Measurements from ENCODE around the gene EPB41L1.

EPB41L1 gene

DNA sequence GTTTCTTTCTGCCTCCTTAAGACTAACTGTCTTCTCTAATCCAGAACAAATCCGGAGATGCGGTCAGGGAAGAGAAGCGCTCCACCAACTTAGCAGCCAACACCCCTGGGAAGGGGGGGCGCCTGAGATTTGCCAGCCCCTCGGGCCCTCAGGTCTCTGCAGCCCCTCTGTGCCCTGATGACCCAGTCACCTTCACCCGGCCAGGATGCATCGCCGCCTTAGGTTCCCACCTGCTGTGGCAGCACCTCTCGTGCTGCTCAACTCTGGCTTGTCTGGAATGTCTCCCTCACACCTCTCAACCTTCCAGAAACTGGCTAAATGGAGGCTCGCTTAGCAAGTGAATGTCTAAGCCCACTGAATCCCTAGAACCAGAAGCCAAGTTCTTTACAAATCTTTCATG is 53.7 kb downstream of the EPB41L1 start:
- peaks cover 14% of the 10 kb centered on the region for H3K36me3 ChIP-seq (ENCODE audit: control insufficient read depth, insufficient read depth, low read length)
- no peaks in the 10 kb centered on the region for H3K4me1 ChIP-seq (ENCODE audit: control insufficient read depth, insufficient read depth, low read length, poor library complexity, severe bottlenecking)
- WGBS, 2 experiments (ENCODE audit: insufficient coverage in 2 of 2) = 86 to 100% methylated on average over 5 to 7 of the region's 10 CpGs
- H3K27ac ChIP-seq (ENCODE audit: low read depth, low read length, severe bottlenecking) = no peak overlapping the region
- H3K9me3 ChIP-seq (ENCODE audit: control insufficient read depth, low read length) = no peaks in the 10 kb centered on the region
- no peak overlapping the region for H3K4me3 ChIP-seq (ENCODE audit: extremely low read depth, insufficient read depth, low read length, poor library complexity, severe bottlenecking)

DNA sequence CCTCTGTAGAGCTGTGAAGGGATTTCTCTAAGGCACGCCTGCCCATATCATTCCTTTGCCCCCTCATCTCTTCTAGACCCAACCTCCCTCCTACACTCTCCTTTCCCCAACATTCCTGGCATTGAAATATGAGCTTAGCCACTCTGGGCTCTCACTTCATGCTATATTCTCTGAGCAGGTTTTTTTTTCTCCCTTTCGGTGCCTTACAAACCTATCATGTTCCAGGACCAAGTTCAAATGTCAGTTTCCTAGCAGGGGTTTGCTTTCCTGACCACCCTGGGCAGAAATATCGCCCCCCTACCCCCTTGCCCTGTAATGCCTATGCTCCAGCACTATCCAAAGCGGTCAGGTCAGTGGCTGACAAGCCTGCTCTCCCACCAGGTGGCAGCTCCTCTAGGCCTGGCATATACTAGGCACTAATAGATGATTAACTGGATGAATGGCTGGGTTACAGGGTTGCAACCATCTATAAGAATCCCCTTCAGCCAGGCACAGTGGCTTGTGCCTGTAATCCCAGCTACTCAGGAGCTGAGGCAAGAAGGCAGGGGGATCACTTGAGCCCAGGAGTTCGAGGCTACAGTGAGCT is 56.0 kb downstream of the EPB41L1 start:
- Histone ChIP-seq H3K4me3 (ENCODE audit: extremely low read depth, insufficient read depth, low read length, poor library complexity, severe bottlenecking) (no peak overlapping the region), H3K9me3 (ENCODE audit: control insufficient read depth, low read length) (no peaks in the 10 kb centered on the region), H3K27ac (ENCODE audit: low read depth, low read length, severe bottlenecking) (no peak overlapping the region), H3K36me3 (ENCODE audit: control insufficient read depth, insufficient read depth, low read length) (peaks cover 14% of the 10 kb centered on the region), H3K4me1 (ENCODE audit: control insufficient read depth, insufficient read depth, low read length, poor library complexity, severe bottlenecking) (no peaks in the 10 kb centered on the region)
- WGBS, 2 experiments (ENCODE audit: insufficient coverage in 2 of 2) = 89 to 100% methylated on average over 3 to 4 of the region's 5 CpGs

DNA sequence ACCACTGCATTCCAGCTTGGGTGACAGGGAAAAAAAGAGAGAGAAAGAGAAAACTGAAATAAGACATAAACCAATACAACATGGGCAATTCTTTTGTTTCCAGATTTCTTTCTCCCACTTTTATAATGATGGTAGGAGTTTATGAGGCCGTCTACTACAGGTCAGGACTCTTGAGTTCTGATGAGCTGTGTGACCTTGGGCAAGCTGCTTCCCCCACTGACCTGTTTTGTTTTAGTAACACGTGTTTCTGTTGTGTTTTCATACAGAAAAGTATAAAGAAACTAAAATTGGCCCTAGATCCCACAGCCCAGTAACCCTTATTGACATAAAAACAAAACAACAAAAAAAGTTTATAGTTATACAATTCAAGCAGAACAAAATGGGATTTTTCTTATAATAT is 58.8 kb downstream of the EPB41L1 start:
- no peak overlapping the region for H3K4me3 ChIP-seq (ENCODE audit: extremely low read depth, insufficient read depth, low read length, poor library complexity, severe bottlenecking)
- H3K9me3 ChIP-seq (ENCODE audit: control insufficient read depth, low read length) = no peaks in the 10 kb centered on the region
- H3K4me1 ChIP-seq (ENCODE audit: control insufficient read depth, insufficient read depth, low read length, poor library complexity, severe bottlenecking) = no peaks in the 10 kb centered on the region
- WGBS, 2 experiments (ENCODE audit: insufficient coverage in 2 of 2) = no CpG with 5 or more reads among the region's 2 CpGs
- H3K27ac ChIP-seq (ENCODE audit: low read depth, low read length, severe bottlenecking) = no peak overlapping the region
- H3K36me3 ChIP-seq (ENCODE audit: control insufficient read depth, insufficient read depth, low read length) = peaks cover 9% of the 10 kb centered on the region

DNA sequence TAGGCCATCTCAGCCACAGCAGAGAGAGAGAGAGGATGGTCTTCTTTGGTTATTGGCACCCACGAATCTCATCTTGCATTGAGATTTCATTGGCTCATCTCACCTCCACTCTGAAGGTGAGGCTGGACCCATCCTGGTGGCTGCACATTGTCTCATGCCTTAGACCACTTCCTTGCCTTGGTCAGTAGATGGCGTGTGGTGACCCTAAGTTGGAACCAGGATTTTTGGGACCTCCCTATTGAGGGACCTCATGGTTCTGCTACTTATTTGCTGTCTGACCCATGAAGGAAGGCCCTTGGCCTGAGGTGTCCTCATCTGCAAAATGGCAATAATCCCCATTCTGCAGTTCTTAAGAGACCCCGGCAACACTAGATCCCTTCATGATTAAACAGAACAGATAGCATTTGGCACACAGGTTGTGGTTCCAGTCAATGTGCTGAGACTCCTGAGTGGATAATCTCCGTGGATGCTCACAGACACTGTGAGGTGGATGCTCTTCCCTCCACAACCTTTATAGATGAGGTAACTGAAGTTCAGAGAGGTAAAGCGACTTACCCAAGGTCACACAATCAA is 60.2 kb downstream of the EPB41L1 start:
- peaks cover 6% of the 10 kb centered on the region for H3K36me3 ChIP-seq (ENCODE audit: control insufficient read depth, insufficient read depth, low read length)
- H3K4me3 ChIP-seq (ENCODE audit: extremely low read depth, insufficient read depth, low read length, poor library complexity, severe bottlenecking) = no peak overlapping the region
- H3K4me1 ChIP-seq (ENCODE audit: control insufficient read depth, insufficient read depth, low read length, poor library complexity, severe bottlenecking) = no peaks in the 10 kb centered on the region
- H3K9me3 ChIP-seq (ENCODE audit: control insufficient read depth, low read length) = no peaks in the 10 kb centered on the region
- WGBS, 2 experiments (ENCODE audit: insufficient coverage in 2 of 2) = 69 to 78% methylated on average over 4 to 5 of the region's 5 CpGs
- no peak overlapping the region for H3K27ac ChIP-seq (ENCODE audit: low read depth, low read length, severe bottlenecking)

DNA sequence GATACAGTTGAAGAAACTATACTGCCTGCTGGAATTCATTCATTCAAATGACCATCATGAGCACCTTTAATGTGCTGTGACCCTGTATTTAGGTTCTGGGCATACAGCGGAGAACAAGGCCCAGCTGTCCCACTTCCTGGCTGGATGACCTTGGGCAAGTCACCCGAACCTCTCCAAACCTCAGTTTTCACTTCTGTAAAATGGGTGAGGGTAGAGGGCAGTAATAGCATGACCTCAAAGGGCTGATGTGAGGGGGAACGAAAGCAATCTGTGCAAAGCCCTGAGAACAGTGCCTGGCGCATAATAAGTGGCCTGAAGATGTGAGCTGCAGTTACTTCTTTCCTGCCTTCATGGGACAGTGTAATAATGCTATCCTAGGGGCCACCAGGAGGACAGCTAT is 61.2 kb downstream of the EPB41L1 start:
- 72 to 90% methylated on average over 2 of the region's 4 CpGs for WGBS, 2 experiments (ENCODE audit: insufficient coverage in 2 of 2)
- Histone ChIP-seq H3K9me3 (ENCODE audit: control insufficient read depth, low read length) (no peaks in the 10 kb centered on the region), H3K27ac (ENCODE audit: low read depth, low read length, severe bottlenecking) (no peak overlapping the region), H3K4me1 (ENCODE audit: control insufficient read depth, insufficient read depth, low read length, poor library complexity, severe bottlenecking) (no peaks in the 10 kb centered on the region), H3K4me3 (ENCODE audit: extremely low read depth, insufficient read depth, low read length, poor library complexity, severe bottlenecking) (no peak overlapping the region), H3K36me3 (ENCODE audit: control insufficient read depth, insufficient read depth, low read length) (peaks cover 5% of the 10 kb centered on the region)

DNA sequence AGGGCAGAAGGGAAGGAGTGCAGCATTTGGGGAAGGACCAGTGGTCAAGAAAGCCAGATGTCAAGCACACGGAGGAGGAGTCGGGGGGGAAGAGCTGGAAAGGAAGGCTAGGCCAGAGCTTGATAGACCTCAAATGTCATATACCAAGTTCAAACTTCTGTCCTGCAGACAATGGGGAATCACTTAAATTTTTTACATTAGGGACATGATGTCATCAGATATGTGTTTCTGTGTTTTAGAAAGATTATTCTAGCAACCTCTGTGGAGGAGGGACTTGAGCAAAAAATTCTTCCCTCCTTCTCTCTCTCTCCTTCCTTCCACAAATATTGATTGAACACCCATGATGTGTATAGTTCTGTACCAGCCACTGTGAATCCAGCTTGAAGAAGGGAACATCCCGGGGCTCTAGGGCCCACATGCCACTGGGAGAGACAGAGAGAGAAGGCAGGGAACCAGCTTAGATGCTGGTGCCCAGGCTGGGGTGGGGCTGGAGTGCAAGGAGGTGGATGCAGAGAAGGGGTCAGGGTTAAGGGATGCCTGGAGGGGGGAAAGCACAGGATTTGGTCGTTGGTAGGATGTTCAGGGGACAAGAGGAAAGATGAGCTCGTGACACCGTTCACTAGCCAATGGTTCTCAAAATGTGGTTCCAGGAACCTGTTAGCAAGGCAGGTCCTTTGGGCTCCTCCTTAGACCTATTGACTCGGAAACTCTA is 61.9 kb downstream of the EPB41L1 start:
- Histone ChIP-seq H3K36me3 (ENCODE audit: control insufficient read depth, insufficient read depth, low read length) (peaks cover 7% of the 10 kb centered on the region), H3K27ac (ENCODE audit: low read depth, low read length, severe bottlenecking) (no peak overlapping the region), H3K9me3 (ENCODE audit: control insufficient read depth, low read length) (no peaks in the 10 kb centered on the region), H3K4me1 (ENCODE audit: control insufficient read depth, insufficient read depth, low read length, poor library complexity, severe bottlenecking) (no peaks in the 10 kb centered on the region), H3K4me3 (ENCODE audit: extremely low read depth, insufficient read depth, low read length, poor library complexity, severe bottlenecking) (no peak overlapping the region)
- WGBS, 2 experiments (ENCODE audit: insufficient coverage in 2 of 2) = 89 to 91% methylated on average over 7 of the region's 7 CpGs

DNA sequence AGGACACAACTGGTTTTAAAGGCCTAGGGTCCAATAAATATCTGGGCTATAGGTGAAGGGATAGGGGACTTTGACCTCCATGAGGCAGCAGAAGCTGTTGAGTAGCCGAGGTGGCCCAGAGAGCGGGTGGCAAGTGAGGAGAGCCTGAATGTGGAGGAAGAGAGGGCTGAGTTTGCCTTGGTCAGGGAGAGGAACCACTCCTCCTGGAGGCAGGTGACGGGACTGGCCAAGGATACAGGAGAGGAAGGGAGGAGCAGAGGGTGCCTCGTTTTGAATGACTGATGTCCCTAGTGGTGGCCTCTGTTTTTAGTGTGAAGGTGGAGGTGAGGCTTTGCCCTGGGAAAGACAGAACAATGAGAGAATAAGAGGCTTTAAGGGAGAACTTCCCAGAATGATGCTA is 62.7 kb downstream of the EPB41L1 start:
- Histone ChIP-seq H3K9me3 (ENCODE audit: control insufficient read depth, low read length) (no peaks in the 10 kb centered on the region), H3K4me1 (ENCODE audit: control insufficient read depth, insufficient read depth, low read length, poor library complexity, severe bottlenecking) (no peaks in the 10 kb centered on the region), H3K4me3 (ENCODE audit: extremely low read depth, insufficient read depth, low read length, poor library complexity, severe bottlenecking) (no peak overlapping the region), H3K36me3 (ENCODE audit: control insufficient read depth, insufficient read depth, low read length) (peaks cover 12% of the 10 kb centered on the region), H3K27ac (ENCODE audit: low read depth, low read length, severe bottlenecking) (no peak overlapping the region)
- 48 to 63% methylated on average over 3 to 4 of the region's 4 CpGs for WGBS, 2 experiments (ENCODE audit: insufficient coverage in 2 of 2)

DNA sequence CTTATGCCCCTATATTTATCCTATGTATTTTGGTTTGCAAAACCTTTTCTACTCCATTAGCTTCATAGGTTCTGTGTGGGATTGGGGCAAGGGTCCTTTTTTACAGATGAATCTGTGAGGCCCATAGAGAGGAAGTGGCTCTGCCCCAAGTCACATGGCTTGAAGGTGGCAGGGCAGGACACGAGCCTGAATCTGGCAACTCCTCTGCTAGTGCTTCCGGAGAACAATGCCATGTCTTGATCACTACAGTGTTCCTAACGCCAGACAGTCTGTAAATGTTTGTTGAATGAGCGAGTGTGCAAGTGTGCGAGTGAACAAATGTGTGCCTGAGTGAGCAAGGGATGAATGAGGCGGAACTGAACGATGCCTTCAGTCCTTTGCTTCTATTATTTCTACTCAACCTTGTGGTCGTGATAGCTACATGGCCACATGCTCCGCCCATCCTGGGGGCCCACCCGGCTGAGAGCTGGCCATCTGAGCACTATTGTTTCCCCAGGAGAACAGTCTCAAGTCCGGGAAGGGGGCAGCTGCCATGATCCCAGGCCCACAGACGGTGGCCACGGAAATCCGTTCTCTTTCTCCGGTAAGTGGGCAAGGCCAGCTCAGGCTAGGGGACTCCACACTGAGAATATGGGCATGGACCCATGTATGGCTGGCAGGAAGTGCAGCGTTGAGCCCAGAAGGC is 64.0 kb downstream of the EPB41L1 start:
- 91% methylated on average over 14 to 16 of the region's 16 CpGs for WGBS, 2 experiments (ENCODE audit: insufficient coverage in 2 of 2)
- Histone ChIP-seq H3K27ac (ENCODE audit: low read depth, low read length, severe bottlenecking) (no peak overlapping the region), H3K4me3 (ENCODE audit: extremely low read depth, insufficient read depth, low read length, poor library complexity, severe bottlenecking) (no peak overlapping the region), H3K36me3 (ENCODE audit: control insufficient read depth, insufficient read depth, low read length) (peaks cover 12% of the 10 kb centered on the region), H3K4me1 (ENCODE audit: control insufficient read depth, insufficient read depth, low read length, poor library complexity, severe bottlenecking) (no peaks in the 10 kb centered on the region), H3K9me3 (ENCODE audit: control insufficient read depth, low read length) (no peaks in the 10 kb centered on the region)

DNA sequence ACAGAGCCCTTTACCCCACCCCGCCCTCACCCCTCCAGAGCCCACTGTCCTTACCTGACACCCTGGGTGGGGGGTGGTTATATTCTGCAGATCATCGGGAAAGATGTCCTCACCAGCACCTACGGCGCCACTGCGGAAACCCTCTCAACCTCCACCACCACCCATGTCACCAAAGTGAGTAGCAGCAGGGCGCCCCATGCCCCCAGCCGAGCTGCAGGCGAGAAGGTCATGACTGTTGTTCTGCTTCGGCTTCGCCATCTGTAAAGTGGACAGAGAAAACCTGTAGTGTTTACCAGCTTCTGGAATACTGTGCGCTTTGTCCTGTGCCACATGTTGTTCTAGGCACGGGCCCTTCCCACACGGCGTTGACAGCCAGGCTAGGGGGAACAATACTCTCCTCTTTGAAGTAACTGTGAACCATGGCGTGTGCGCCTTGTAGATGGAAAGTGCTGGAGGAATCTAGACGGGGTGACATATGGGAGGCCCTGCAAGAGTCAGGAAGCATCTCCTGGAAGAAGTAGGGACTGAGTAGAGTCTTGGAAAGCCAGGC is 65.2 kb downstream of the EPB41L1 start:
- Histone ChIP-seq H3K4me1 (ENCODE audit: control insufficient read depth, insufficient read depth, low read length, poor library complexity, severe bottlenecking) (no peaks in the 10 kb centered on the region), H3K36me3 (ENCODE audit: control insufficient read depth, insufficient read depth, low read length) (peaks cover 12% of the 10 kb centered on the region), H3K9me3 (ENCODE audit: control insufficient read depth, low read length) (no peaks in the 10 kb centered on the region), H3K4me3 (ENCODE audit: extremely low read depth, insufficient read depth, low read length, poor library complexity, severe bottlenecking) (no peak overlapping the region), H3K27ac (ENCODE audit: low read depth, low read length, severe bottlenecking) (no peak overlapping the region)
- 97 to 98% methylated on average over 9 to 12 of the region's 17 CpGs for WGBS, 2 experiments (ENCODE audit: insufficient coverage in 2 of 2)

DNA sequence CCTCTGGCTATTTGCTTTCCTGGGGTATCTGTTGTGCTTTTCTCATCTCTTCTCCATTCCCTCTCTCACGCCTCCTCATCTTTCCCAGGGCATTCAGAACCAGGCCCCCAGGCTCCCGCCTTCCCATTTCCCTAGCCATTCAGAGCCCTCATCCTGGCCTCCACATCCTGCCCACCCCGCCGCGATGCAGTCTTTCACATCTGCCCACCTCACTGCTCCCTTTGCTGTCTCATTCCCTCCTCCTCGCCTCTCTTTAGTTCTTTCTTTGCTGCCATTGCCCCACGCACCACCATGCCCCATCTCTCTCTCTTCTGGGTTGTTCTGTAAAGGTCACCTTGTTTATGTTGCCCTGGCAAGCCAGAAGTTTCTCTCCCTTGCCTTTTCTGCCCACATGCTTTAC is 71.1 kb downstream of the EPB41L1 start:
- H3K4me3 ChIP-seq (ENCODE audit: extremely low read depth, insufficient read depth, low read length, poor library complexity, severe bottlenecking) = no peak overlapping the region
- H3K4me1 ChIP-seq (ENCODE audit: control insufficient read depth, insufficient read depth, low read length, poor library complexity, severe bottlenecking) = no peaks in the 10 kb centered on the region
- peaks cover 7% of the 10 kb centered on the region for H3K36me3 ChIP-seq (ENCODE audit: control insufficient read depth, insufficient read depth, low read length)
- 78 to 84% methylated on average over 6 to 7 of the region's 7 CpGs for WGBS, 2 experiments (ENCODE audit: insufficient coverage in 2 of 2)
- H3K27ac ChIP-seq (ENCODE audit: low read depth, low read length, severe bottlenecking) = no peak overlapping the region
- H3K9me3 ChIP-seq (ENCODE audit: control insufficient read depth, low read length) = no peaks in the 10 kb centered on the region
